Coronary artery (tissue), 2 donors: ENCODE measurements around the gene PTF1A.
A peak's percentile ranks its signal among the peaks of the same experiment; 100 is the strongest.

Experiments
- DNase-seq: peaks from one replicate; pipeline ENCODE4 v3.0.0-alpha.2; 2017; ENCODE audit warnings: low spot score
- H3K27ac ChIP-seq, 2 donors: fragments of 200-600 bp; sonication (generic); one replicate each; pipeline ENCODE4 v1.5.1; 2016 to 2019
- H3K4me3 ChIP-seq: fragments of 200-600 bp; sonication (generic); 2 replicates; pipeline ENCODE4 v1.5.1; 2016; ENCODE audit warnings: mild to moderate bottlenecking, moderate library complexity
- TF ChIP-seq, protein P1 (sequence below): fragments of 200-600 bp; sonication (generic); IDR thresholded peaks from one replicate; pipeline ENCODE4 v1.5.1; 2019; ENCODE audit warnings: antibody characterized with exemption

PTF1A gene

GRCh38 chr10:23187155-23187554 lies 5.0 kb upstream of the PTF1A start:
- no peak for DNase-seq
- TF ChIP-seq, protein P1, sequence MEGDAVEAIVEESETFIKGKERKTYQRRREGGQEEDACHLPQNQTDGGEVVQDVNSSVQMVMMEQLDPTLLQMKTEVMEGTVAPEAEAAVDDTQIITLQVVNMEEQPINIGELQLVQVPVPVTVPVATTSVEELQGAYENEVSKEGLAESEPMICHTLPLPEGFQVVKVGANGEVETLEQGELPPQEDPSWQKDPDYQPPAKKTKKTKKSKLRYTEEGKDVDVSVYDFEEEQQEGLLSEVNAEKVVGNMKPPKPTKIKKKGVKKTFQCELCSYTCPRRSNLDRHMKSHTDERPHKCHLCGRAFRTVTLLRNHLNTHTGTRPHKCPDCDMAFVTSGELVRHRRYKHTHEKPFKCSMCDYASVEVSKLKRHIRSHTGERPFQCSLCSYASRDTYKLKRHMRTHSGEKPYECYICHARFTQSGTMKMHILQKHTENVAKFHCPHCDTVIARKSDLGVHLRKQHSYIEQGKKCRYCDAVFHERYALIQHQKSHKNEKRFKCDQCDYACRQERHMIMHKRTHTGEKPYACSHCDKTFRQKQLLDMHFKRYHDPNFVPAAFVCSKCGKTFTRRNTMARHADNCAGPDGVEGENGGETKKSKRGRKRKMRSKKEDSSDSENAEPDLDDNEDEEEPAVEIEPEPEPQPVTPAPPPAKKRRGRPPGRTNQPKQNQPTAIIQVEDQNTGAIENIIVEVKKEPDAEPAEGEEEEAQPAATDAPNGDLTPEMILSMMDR, result no peak
- Histone ChIP-seq H3K27ac (no peak overlapping the region), H3K4me3 (no peak overlapping the region)

- TF ChIP-seq, protein P1, result no peak
- no peak for DNase-seq
- no peak overlapping the region for H3K4me3 ChIP-seq
- no peak overlapping the region for H3K27ac ChIP-seq
Measured at GRCh38 chr10:23189024-23189423, 3.1 kb upstream of the PTF1A start.

GRCh38 chr10:23190872-23191763 lies 994 bp upstream of the PTF1A start:
- DNase-seq, result no peak
- no peak overlapping the region for H3K4me3 ChIP-seq
- H3K27ac ChIP-seq, result no peak overlapping the region
- TF ChIP-seq, protein P1, result no peak

DNA sequence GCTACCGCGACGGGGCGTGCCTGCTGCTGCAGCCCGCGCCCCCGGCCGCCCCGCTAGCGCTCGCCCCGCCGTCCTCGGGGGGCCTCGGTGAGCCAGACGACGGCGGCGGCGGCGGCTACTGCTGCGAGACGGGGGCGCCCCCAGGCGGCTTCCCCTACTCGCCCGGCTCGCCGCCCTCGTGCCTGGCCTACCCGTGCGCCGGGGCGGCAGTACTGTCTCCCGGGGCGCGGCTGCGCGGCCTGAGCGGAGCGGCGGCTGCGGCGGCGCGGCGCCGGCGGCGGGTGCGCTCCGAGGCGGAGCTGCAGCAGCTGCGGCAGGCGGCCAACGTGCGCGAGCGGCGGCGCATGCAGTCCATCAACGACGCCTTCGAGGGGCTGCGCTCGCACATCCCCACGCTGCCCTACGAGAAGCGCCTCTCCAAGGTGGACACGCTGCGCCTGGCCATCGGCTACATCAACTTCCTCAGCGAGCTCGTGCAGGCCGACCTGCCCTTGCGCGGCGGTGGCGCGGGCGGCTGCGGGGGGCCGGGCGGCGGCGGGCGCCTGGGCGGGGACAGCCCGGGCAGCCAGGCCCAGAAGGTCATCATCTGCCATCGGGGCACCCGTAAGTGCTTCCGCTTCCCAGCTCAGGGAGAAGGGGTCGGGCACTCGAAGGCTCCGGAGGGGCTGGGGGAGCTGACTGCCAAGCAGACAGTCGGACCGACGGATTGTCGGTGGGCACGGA lies 761 bp downstream of the PTF1A start:
- TF ChIP-seq, protein P1, result no peak
- DNase-seq, result no peak
- no peak overlapping the region for H3K27ac ChIP-seq
- H3K4me3 ChIP-seq, result peak overlapping the region; percentile 43

- TF ChIP-seq, protein P1, result no peak
- no peak overlapping the region for H3K4me3 ChIP-seq
- H3K27ac ChIP-seq, result no peak overlapping the region
- DNase-seq, result no peak
Measured at GRCh38 chr10:23193435-23194074, 1.4 kb downstream of the PTF1A start.

GRCh38 chr10:23194471-23194965 lies 2.4 kb downstream of the PTF1A start:
- H3K4me3 ChIP-seq, result no peak overlapping the region
- no peak overlapping the region for H3K27ac ChIP-seq
- TF ChIP-seq, protein P1, result no peak
- DNase-seq, result no peak
